ENCODE data around the gene HAX1. TPM values are rescaled to one million over a fixed set of nuclear protein-coding genes. Genes with fewer than 3 reads are reported as not detected.

The HAX1 gene
- total and polyA plus RNA-seq, 10 of the 15 experiments (the other 5 are each of a cell fraction or from before 2014, with no cell fraction given) = 95.3 to 288 (median 147) TPM

DNA sequence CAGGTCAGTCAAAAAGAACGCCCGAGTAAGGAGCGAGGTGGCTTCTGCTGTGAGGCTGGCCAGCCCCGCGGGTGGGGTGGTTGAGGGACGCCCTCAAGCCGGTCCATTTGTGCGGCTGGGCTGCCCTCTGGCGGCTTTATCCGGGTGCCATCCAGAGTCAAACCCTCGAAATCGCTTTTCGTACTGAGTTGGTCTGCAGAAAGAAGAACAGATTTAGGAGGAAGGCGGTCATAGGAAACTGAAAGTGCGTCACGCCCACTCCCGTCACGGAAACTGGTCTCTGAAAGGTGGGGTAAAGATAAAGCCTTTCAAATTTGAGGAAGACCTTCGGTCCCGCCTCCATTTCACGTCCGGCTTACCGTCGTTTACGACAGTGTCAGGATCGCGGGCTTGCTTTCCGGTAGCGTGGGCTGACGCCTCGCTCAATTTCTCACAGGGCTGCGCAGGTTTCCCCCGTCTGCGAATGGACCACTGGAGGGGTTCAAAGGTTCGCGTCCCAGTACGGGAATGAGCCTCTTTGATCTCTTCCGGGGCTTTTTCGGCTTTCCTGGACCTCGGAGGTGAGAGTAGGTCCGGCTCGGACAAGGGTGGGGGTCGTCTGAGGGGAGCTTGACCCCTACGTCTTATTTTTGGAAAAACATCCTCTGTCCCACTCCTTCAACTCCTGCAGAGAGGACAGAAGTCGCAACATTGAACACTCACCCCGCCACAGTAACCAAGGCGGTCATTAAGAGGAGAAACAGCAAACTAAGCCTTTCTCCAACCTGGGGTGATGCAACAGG is at the start of gene HAX1 (continued):
- TF ChIP-seq, protein P1, sequence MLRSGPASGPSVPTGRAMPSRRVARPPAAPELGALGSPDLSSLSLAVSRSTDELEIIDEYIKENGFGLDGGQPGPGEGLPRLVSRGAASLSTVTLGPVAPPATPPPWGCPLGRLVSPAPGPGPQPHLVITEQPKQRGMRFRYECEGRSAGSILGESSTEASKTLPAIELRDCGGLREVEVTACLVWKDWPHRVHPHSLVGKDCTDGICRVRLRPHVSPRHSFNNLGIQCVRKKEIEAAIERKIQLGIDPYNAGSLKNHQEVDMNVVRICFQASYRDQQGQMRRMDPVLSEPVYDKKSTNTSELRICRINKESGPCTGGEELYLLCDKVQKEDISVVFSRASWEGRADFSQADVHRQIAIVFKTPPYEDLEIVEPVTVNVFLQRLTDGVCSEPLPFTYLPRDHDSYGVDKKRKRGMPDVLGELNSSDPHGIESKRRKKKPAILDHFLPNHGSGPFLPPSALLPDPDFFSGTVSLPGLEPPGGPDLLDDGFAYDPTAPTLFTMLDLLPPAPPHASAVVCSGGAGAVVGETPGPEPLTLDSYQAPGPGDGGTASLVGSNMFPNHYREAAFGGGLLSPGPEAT (IDR thresholded peaks at IDR 0.05; ENCODE audit: low read depth) = peak; percentile 99
- TF ChIP-seq BACH1 (IDR thresholded peaks at IDR 0.05; ENCODE audit: borderline replicate concordance) = no peak
- TF ChIP-seq SMC3 (IDR thresholded peaks at IDR 0.05; ENCODE audit: borderline replicate concordance, low read length) = peak; percentile 87
- TF ChIP-seq NR2F1 (conservative IDR thresholded peaks at IDR 0.05) = peak; percentile 24; the same call in 1 of the 2 replicates
- peak; percentile 60; the same call in 1 of the 2 replicates for TF ChIP-seq RUNX3 (IDR thresholded peaks at IDR 0.05; ENCODE audit: low read length)
- peak; percentile 84 for TF ChIP-seq YY1 (IDR thresholded peaks at IDR 0.05; ENCODE audit: low read depth, low read length)
- TF ChIP-seq, protein P2, sequence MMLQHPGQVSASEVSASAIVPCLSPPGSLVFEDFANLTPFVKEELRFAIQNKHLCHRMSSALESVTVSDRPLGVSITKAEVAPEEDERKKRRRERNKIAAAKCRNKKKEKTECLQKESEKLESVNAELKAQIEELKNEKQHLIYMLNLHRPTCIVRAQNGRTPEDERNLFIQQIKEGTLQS (IDR thresholded peaks at IDR 0.05; ENCODE audit: borderline replicate concordance, extremely low read depth, low read depth, low read length) = peak; percentile 85; the same call in 1 of the 2 replicates
- TF ChIP-seq, protein P3, sequence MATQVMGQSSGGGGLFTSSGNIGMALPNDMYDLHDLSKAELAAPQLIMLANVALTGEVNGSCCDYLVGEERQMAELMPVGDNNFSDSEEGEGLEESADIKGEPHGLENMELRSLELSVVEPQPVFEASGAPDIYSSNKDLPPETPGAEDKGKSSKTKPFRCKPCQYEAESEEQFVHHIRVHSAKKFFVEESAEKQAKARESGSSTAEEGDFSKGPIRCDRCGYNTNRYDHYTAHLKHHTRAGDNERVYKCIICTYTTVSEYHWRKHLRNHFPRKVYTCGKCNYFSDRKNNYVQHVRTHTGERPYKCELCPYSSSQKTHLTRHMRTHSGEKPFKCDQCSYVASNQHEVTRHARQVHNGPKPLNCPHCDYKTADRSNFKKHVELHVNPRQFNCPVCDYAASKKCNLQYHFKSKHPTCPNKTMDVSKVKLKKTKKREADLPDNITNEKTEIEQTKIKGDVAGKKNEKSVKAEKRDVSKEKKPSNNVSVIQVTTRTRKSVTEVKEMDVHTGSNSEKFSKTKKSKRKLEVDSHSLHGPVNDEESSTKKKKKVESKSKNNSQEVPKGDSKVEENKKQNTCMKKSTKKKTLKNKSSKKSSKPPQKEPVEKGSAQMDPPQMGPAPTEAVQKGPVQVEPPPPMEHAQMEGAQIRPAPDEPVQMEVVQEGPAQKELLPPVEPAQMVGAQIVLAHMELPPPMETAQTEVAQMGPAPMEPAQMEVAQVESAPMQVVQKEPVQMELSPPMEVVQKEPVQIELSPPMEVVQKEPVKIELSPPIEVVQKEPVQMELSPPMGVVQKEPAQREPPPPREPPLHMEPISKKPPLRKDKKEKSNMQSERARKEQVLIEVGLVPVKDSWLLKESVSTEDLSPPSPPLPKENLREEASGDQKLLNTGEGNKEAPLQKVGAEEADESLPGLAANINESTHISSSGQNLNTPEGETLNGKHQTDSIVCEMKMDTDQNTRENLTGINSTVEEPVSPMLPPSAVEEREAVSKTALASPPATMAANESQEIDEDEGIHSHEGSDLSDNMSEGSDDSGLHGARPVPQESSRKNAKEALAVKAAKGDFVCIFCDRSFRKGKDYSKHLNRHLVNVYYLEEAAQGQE (IDR thresholded peaks at IDR 0.05; ENCODE audit: low read depth, low read length) = 0 out of 2 replicates have a peak, but pooled peaks have one; percentile 22
- peak; percentile 68; the same call in 1 of the 2 replicates for TF ChIP-seq SMAD5 (IDR thresholded peaks at IDR 0.05; ENCODE audit: low read depth)
- TF ChIP-seq POLR2AphosphoS5 (IDR thresholded peaks at IDR 0.05; ENCODE audit: low read length) = peak; percentile 85
- TF ChIP-seq MTA2 (IDR thresholded peaks at IDR 0.05; ENCODE audit: low read depth) = peak; percentile 21; the same call in 1 of the 2 replicates
- TF ChIP-seq GABPA (IDR thresholded peaks at IDR 0.05; ENCODE audit: low read depth) = peak; percentile 63; the same call in 1 of the 2 replicates
- TF ChIP-seq, protein P4, sequence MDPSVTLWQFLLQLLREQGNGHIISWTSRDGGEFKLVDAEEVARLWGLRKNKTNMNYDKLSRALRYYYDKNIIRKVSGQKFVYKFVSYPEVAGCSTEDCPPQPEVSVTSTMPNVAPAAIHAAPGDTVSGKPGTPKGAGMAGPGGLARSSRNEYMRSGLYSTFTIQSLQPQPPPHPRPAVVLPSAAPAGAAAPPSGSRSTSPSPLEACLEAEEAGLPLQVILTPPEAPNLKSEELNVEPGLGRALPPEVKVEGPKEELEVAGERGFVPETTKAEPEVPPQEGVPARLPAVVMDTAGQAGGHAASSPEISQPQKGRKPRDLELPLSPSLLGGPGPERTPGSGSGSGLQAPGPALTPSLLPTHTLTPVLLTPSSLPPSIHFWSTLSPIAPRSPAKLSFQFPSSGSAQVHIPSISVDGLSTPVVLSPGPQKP (IDR thresholded peaks at IDR 0.05; ENCODE audit: low read depth, low read length) = no peak; the same call in 1 of the 2 replicates
- peak; percentile 64; the same call in 1 of the 2 replicates for TF ChIP-seq CHD2 (IDR thresholded peaks at IDR 0.05; ENCODE audit: borderline replicate concordance, low read depth, low read length)
- TF ChIP-seq RELA (IDR thresholded peaks at IDR 0.05; ENCODE audit: borderline replicate concordance, partially characterized antibody) = no peak
- TF ChIP-seq, protein P5, sequence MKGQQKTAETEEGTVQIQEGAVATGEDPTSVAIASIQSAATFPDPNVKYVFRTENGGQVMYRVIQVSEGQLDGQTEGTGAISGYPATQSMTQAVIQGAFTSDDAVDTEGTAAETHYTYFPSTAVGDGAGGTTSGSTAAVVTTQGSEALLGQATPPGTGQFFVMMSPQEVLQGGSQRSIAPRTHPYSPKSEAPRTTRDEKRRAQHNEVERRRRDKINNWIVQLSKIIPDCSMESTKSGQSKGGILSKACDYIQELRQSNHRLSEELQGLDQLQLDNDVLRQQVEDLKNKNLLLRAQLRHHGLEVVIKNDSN (IDR thresholded peaks at IDR 0.05; ENCODE audit: borderline replicate concordance, extremely low read length, insufficient read depth, low read depth, low read length) = no peak
- TF ChIP-seq CHD4 (IDR thresholded peaks at IDR 0.05) = no peak
- TF ChIP-seq, protein P6, sequence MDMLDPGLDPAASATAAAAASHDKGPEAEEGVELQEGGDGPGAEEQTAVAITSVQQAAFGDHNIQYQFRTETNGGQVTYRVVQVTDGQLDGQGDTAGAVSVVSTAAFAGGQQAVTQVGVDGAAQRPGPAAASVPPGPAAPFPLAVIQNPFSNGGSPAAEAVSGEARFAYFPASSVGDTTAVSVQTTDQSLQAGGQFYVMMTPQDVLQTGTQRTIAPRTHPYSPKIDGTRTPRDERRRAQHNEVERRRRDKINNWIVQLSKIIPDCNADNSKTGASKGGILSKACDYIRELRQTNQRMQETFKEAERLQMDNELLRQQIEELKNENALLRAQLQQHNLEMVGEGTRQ (IDR thresholded peaks at IDR 0.05; ENCODE audit: borderline replicate concordance, low read depth, low read length) = no peak
